Measurements from ENCODE around the gene IRF2. TPM values are rescaled to one million over a fixed set of nuclear protein-coding genes. Genes with fewer than 3 reads are reported as not detected.

Gene IRF2
- polyA plus RNA-seq, 2 donors: 10.9 to 14.3 TPM

- 90 to 96% methylated on average over 4 of the region's 4 CpGs for WGBS, 2 donors
- Histone ChIP-seq H3K27ac (ENCODE audit: low read depth in 2 of 2, low read length in 1 of 2) (no peak overlapping the region), H3K4me1 (ENCODE audit: control insufficient read depth in 2 of 2, insufficient read depth in 2 of 2, low read length in 1 of 2) (peaks cover 0 to 5% of the 10 kb centered on the region in 2 donors), H3K36me3 (ENCODE audit: control insufficient read depth in 2 of 2, insufficient read depth in 2 of 2, low read length in 1 of 2) (no peaks in the 10 kb centered on the region), H3K27me3 (ENCODE audit: control insufficient read depth in 1 of 2, insufficient read depth in 2 of 2, low read length in 2 of 2) (no peaks in the 10 kb centered on the region), H3K4me3 (ENCODE audit: low read depth in 1 of 2, low read length in 2 of 2) (no peak overlapping the region), H3K9me3 (ENCODE audit: control insufficient read depth in 2 of 2, insufficient read depth in 1 of 2, low read depth in 1 of 2, low read length in 1 of 2) (no peaks in the 10 kb centered on the region)
Measured at GRCh38 chr4:184500748-184501589, 26.6 kb upstream of the IRF2 start.

GRCh38 chr4:184499996-184500395, 25.6 kb upstream of the IRF2 start:
- no peak overlapping the region for H3K27ac ChIP-seq (ENCODE audit: low read depth in 2 of 2, low read length in 1 of 2)
- peaks cover 0 to 5% of the 10 kb centered on the region in 2 donors for H3K4me1 ChIP-seq (ENCODE audit: control insufficient read depth in 2 of 2, insufficient read depth in 2 of 2, low read length in 1 of 2)
- no peak overlapping the region for H3K4me3 ChIP-seq (ENCODE audit: low read depth in 1 of 2, low read length in 2 of 2)

DNA sequence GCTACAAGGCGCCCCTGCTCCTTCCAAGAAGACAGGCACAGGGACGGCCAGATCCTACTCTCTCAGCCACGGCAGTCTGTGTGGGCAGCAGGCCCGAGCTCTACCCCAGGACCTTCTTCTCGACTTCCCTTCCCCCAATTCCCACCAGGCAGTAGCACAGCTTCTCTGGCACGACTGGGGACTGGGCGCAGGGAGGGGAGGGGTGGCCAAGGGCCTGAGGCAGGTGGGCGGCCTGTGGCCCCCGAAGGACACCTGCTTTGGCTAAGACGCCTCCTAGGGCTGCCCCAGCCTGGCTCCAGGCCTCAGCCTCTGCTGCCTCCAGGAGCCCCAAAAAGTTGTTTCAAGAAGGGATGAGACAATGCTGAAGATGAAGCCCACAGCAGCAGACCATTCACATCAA, 24.2 kb upstream of the IRF2 start:
- H3K4me3 ChIP-seq (ENCODE audit: low read depth in 1 of 2, low read length in 2 of 2): no peak overlapping the region
- H3K9me3 ChIP-seq (ENCODE audit: control insufficient read depth in 2 of 2, insufficient read depth in 1 of 2, low read depth in 1 of 2, low read length in 1 of 2): no peaks in the 10 kb centered on the region
- 94 to 95% methylated on average over 8 to 10 of the region's 10 CpGs for WGBS, 2 donors
- H3K36me3 ChIP-seq (ENCODE audit: control insufficient read depth in 2 of 2, insufficient read depth in 2 of 2, low read length in 1 of 2): no peaks in the 10 kb centered on the region
- no peaks in the 10 kb centered on the region for H3K27me3 ChIP-seq (ENCODE audit: control insufficient read depth in 1 of 2, insufficient read depth in 2 of 2, low read length in 2 of 2)
- peaks cover 0 to under 1% of the 10 kb centered on the region in 2 donors for H3K4me1 ChIP-seq (ENCODE audit: control insufficient read depth in 2 of 2, insufficient read depth in 2 of 2, low read length in 1 of 2)
- no peak overlapping the region for H3K27ac ChIP-seq (ENCODE audit: low read depth in 2 of 2, low read length in 1 of 2)

More at GRCh38 chr4:184499996-184500395, 25.6 kb upstream of the IRF2 start:
- no peaks in the 10 kb centered on the region for H3K27me3 ChIP-seq (ENCODE audit: control insufficient read depth in 1 of 2, insufficient read depth in 2 of 2, low read length in 2 of 2)
- H3K36me3 ChIP-seq (ENCODE audit: control insufficient read depth in 2 of 2, insufficient read depth in 2 of 2, low read length in 1 of 2): no peaks in the 10 kb centered on the region
- no peaks in the 10 kb centered on the region for H3K9me3 ChIP-seq (ENCODE audit: control insufficient read depth in 2 of 2, insufficient read depth in 1 of 2, low read depth in 1 of 2, low read length in 1 of 2)

DNA sequence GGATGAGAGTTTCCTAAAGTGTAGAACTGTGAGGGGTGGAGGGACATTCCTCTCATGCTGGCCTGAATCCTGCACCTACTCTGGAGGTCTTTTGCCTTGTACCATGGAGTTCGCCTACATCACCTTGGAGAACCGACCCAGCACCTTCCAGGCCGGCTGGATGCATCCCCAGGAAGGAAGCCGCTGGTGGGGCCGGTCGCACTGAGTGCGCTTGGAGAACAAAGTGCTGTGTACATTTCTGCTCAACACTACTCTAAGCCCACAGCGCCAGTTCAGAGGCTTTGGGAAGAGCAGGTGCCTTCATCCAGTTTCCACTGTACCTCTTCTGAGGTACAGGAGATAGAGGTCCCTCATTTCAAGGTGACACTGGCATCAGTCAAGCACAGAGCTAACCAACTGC, 15.4 kb upstream of the IRF2 start:
- 89 to 92% methylated on average over 8 of the region's 8 CpGs for WGBS, 2 donors
- Histone ChIP-seq H3K27ac (ENCODE audit: low read depth in 2 of 2, low read length in 1 of 2) (no peak overlapping the region), H3K4me1 (ENCODE audit: control insufficient read depth in 2 of 2, insufficient read depth in 2 of 2, low read length in 1 of 2) (no peaks in the 10 kb centered on the region), H3K36me3 (ENCODE audit: control insufficient read depth in 2 of 2, insufficient read depth in 2 of 2, low read length in 1 of 2) (no peaks in the 10 kb centered on the region), H3K4me3 (ENCODE audit: low read depth in 1 of 2, low read length in 2 of 2) (no peak overlapping the region), H3K9me3 (ENCODE audit: control insufficient read depth in 2 of 2, insufficient read depth in 1 of 2, low read depth in 1 of 2, low read length in 1 of 2) (no peaks in the 10 kb centered on the region), H3K27me3 (ENCODE audit: control insufficient read depth in 1 of 2, insufficient read depth in 2 of 2, low read length in 2 of 2) (no peaks in the 10 kb centered on the region)

DNA sequence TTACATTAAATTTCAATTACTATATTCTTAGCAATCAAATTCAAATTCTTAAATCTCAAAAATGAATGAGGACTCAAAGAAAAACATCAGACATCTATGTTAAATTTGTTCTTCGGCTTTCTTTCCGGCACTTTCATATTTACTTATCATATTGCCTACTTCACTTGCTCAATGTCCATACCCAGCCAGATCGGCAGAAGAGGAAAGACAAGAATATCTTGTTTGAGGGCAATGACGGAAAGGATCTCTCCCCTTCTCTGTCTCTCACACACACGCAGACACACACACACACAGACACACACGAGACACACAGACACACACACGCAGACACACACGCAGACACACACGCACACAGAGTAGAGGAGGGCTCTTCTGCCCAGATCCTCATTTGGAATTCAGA, 13.2 kb upstream of the IRF2 start:
- 74 to 75% methylated on average over 9 of the region's 9 CpGs for WGBS, 2 donors
- Histone ChIP-seq H3K4me3 (ENCODE audit: low read depth in 1 of 2, low read length in 2 of 2) (no peak overlapping the region), H3K27ac (ENCODE audit: low read depth in 2 of 2, low read length in 1 of 2) (peak overlapping the region in 1 of 2 donors; percentile 33)

DNA sequence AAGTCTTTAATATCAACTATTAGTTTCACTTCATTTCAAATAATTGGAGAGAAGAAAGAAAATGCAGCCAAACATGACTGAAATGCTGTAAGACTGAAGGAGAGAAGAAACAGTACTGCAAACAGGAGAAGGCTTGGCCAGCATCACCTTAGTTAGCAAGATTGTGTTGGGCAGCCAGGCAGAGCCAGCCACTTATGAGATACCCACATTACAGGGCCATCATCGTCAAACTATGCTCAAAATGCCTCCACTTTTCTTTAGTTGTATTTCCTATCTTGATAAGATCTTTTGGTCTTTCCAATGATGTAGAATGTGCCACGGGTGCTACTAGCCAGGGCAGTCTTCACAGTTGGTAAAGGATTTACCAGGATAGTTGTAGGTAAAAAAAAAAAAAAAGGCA, 10.9 kb upstream of the IRF2 start:
- H3K27me3 ChIP-seq (ENCODE audit: control insufficient read depth in 1 of 2, insufficient read depth in 2 of 2, low read length in 2 of 2): no peaks in the 10 kb centered on the region
- H3K36me3 ChIP-seq (ENCODE audit: control insufficient read depth in 2 of 2, insufficient read depth in 2 of 2, low read length in 1 of 2): no peaks in the 10 kb centered on the region
- no peak overlapping the region for H3K27ac ChIP-seq (ENCODE audit: low read depth in 2 of 2, low read length in 1 of 2)
- no peaks in the 10 kb centered on the region for H3K9me3 ChIP-seq (ENCODE audit: control insufficient read depth in 2 of 2, insufficient read depth in 1 of 2, low read depth in 1 of 2, low read length in 1 of 2)
- H3K4me3 ChIP-seq (ENCODE audit: low read depth in 1 of 2, low read length in 2 of 2): no peak overlapping the region
- 88 to 90% methylated on average over 2 of the region's 2 CpGs for WGBS, 2 donors
- H3K4me1 ChIP-seq (ENCODE audit: control insufficient read depth in 2 of 2, insufficient read depth in 2 of 2, low read length in 1 of 2): no peaks in the 10 kb centered on the region

More for the DNA sequence above, 13.2 kb upstream of the IRF2 start:
- Histone ChIP-seq H3K9me3 (ENCODE audit: control insufficient read depth in 2 of 2, insufficient read depth in 1 of 2, low read depth in 1 of 2, low read length in 1 of 2) (no peaks in the 10 kb centered on the region), H3K4me1 (ENCODE audit: control insufficient read depth in 2 of 2, insufficient read depth in 2 of 2, low read length in 1 of 2) (no peaks in the 10 kb centered on the region), H3K36me3 (ENCODE audit: control insufficient read depth in 2 of 2, insufficient read depth in 2 of 2, low read length in 1 of 2) (no peaks in the 10 kb centered on the region), H3K27me3 (ENCODE audit: control insufficient read depth in 1 of 2, insufficient read depth in 2 of 2, low read length in 2 of 2) (no peaks in the 10 kb centered on the region)

GRCh38 chr4:184481544-184481943, 7.2 kb upstream of the IRF2 start:
- no peaks in the 10 kb centered on the region for H3K27me3 ChIP-seq (ENCODE audit: control insufficient read depth in 1 of 2, insufficient read depth in 2 of 2, low read length in 2 of 2)
- H3K27ac ChIP-seq (ENCODE audit: low read depth in 2 of 2, low read length in 1 of 2): no peak overlapping the region
- peaks cover 2 to 5% of the 10 kb centered on the region in 2 donors for H3K4me1 ChIP-seq (ENCODE audit: control insufficient read depth in 2 of 2, insufficient read depth in 2 of 2, low read length in 1 of 2)
- no peaks in the 10 kb centered on the region for H3K36me3 ChIP-seq (ENCODE audit: control insufficient read depth in 2 of 2, insufficient read depth in 2 of 2, low read length in 1 of 2)
- H3K9me3 ChIP-seq (ENCODE audit: control insufficient read depth in 2 of 2, insufficient read depth in 1 of 2, low read depth in 1 of 2, low read length in 1 of 2): no peaks in the 10 kb centered on the region
- H3K4me3 ChIP-seq (ENCODE audit: low read depth in 1 of 2, low read length in 2 of 2): no peak overlapping the region
- 90% methylated on average over 6 of the region's 6 CpGs for WGBS, 2 donors

DNA sequence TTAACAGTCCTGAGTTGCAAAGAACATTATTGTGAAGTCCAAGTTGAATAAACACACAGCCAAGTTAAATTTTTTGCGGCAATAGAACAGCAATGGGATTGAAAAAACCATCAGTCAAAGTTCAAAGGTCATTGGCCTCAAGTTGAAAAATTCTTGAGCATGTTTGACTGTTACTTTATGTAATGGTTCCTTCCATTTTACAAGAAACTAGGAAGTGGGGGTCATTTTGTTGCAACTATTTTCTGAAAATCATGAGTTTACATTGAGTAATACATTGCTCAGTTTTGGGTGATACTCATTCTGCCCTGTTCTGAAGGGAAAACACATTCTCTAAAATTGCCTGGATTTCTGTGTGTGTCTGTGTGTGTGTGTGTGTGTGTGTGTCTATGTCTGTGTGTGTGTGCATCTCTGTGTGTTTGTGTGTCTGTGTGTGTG, 5.2 kb upstream of the IRF2 start:
- Histone ChIP-seq H3K27ac (ENCODE audit: low read depth in 2 of 2, low read length in 1 of 2) (no peak overlapping the region), H3K36me3 (ENCODE audit: control insufficient read depth in 2 of 2, insufficient read depth in 2 of 2, low read length in 1 of 2) (no peaks in the 10 kb centered on the region), H3K4me3 (ENCODE audit: low read depth in 1 of 2, low read length in 2 of 2) (no peak overlapping the region), H3K27me3 (ENCODE audit: control insufficient read depth in 1 of 2, insufficient read depth in 2 of 2, low read length in 2 of 2) (no peaks in the 10 kb centered on the region), H3K4me1 (ENCODE audit: control insufficient read depth in 2 of 2, insufficient read depth in 2 of 2, low read length in 1 of 2) (peaks cover 3 to 5% of the 10 kb centered on the region in 2 donors), H3K9me3 (ENCODE audit: control insufficient read depth in 2 of 2, insufficient read depth in 1 of 2, low read depth in 1 of 2, low read length in 1 of 2) (no peaks in the 10 kb centered on the region)
- 63 to 64% methylated on average over 1 of the region's 1 CpG for WGBS, 2 donors

- no peaks in the 10 kb centered on the region for H3K27me3 ChIP-seq (ENCODE audit: control insufficient read depth in 1 of 2, insufficient read depth in 2 of 2, low read length in 2 of 2)
- H3K27ac ChIP-seq (ENCODE audit: low read depth in 2 of 2, low read length in 1 of 2): no peak overlapping the region
- H3K4me3 ChIP-seq (ENCODE audit: low read depth in 1 of 2, low read length in 2 of 2): no peak overlapping the region
- H3K9me3 ChIP-seq (ENCODE audit: control insufficient read depth in 2 of 2, insufficient read depth in 1 of 2, low read depth in 1 of 2, low read length in 1 of 2): no peaks in the 10 kb centered on the region
- no peaks in the 10 kb centered on the region for H3K36me3 ChIP-seq (ENCODE audit: control insufficient read depth in 2 of 2, insufficient read depth in 2 of 2, low read length in 1 of 2)
- peaks cover 3 to 5% of the 10 kb centered on the region in 2 donors for H3K4me1 ChIP-seq (ENCODE audit: control insufficient read depth in 2 of 2, insufficient read depth in 2 of 2, low read length in 1 of 2)
- WGBS, 2 donors: 68 to 69% methylated on average over 9 of the region's 9 CpGs
Measured at GRCh38 chr4:184477201-184477999, 3.0 kb upstream of the IRF2 start.
